ENCODE results near the gene TMEM161B. TPM values are rescaled to one million over a fixed set of nuclear protein-coding genes. Genes with fewer than 3 reads are reported as not detected.

TMEM161B gene
- 10 to 100 TPM; 27.2 to 31.1 TPM for total RNA-seq

GRCh38 chr5:88268385-88269184 lies at the start of gene TMEM161B:
Gene TMEM161B (minus strand): TSS chr5:88268845. CDS start chr5:88268723, 122 bp downstream.
- H3K4me1 Mint-ChIP-seq (ENCODE audit: low read depth), result peaks cover 59% of the 10 kb centered on the region
- H3K27me3 Mint-ChIP-seq (ENCODE audit: low read depth), result no peaks in the 10 kb centered on the region
- H3K36me3 Mint-ChIP-seq (ENCODE audit: insufficient read depth in 2 of 2), result peaks cover 26 to 27% of the 10 kb centered on the region in 2 donors
- DNase-seq (peak; percentile 95 to 97), ATAC-seq (replicated peaks in 1 of 2) (peak; percentile 99)
- peak within 1 kb of the TSS; percentile 85 to 99 for H3K4me3 Mint-ChIP-seq
- H3K27ac Mint-ChIP-seq, result peak within 1 kb of the TSS; percentile 96
- H3K9me3 Mint-ChIP-seq, result peaks cover 2 to 3% of the 10 kb centered on the region in 2 donors

- H3K27ac Mint-ChIP-seq, result no peak overlapping the region
- no peak overlapping the region for H3K4me3 Mint-ChIP-seq
- DNase-seq (no peak), ATAC-seq (replicated peaks in 1 of 2) (no peak)
- peaks cover 11 to 19% of the 10 kb centered on the region in 2 donors for H3K9me3 Mint-ChIP-seq
- no peaks in the 10 kb centered on the region for H3K27me3 Mint-ChIP-seq (ENCODE audit: low read depth)
- no peaks in the 10 kb centered on the region for H3K4me1 Mint-ChIP-seq (ENCODE audit: low read depth)
- peaks cover 8 to 12% of the 10 kb centered on the region in 2 donors for H3K36me3 Mint-ChIP-seq (ENCODE audit: insufficient read depth in 2 of 2)
Observed at GRCh38 chr5:88304356-88304755, 35.7 kb upstream of the TMEM161B start.

GRCh38 chr5:88298425-88298824 lies 29.8 kb upstream of the TMEM161B start:
- Mint-ChIP-seq H3K4me3 (no peak overlapping the region), H3K9me3 (peaks cover 0 to 3% of the 10 kb centered on the region in 2 donors), H3K4me1 (ENCODE audit: low read depth) (no peaks in the 10 kb centered on the region), H3K36me3 (ENCODE audit: insufficient read depth in 2 of 2) (peaks cover 0 to 6% of the 10 kb centered on the region in 2 donors), H3K27me3 (ENCODE audit: low read depth) (no peaks in the 10 kb centered on the region), H3K27ac (no peak overlapping the region)
- DNase-seq (no peak), ATAC-seq (replicated peaks in 1 of 2) (no peak)

GRCh38 chr5:88290801-88291200 lies 22.2 kb upstream of the TMEM161B start:
- no peaks in the 10 kb centered on the region for H3K9me3 Mint-ChIP-seq
- no peaks in the 10 kb centered on the region for H3K27me3 Mint-ChIP-seq (ENCODE audit: low read depth)
- no peak for DNase-seq
- no peak overlapping the region for H3K27ac Mint-ChIP-seq
- no peak for ATAC-seq (replicated peaks in 1 of 2)
- H3K36me3 Mint-ChIP-seq (ENCODE audit: insufficient read depth in 2 of 2), result peaks cover 6 to 8% of the 10 kb centered on the region in 2 donors
- H3K4me3 Mint-ChIP-seq, result no peak overlapping the region
- H3K4me1 Mint-ChIP-seq (ENCODE audit: low read depth), result peaks cover 5% of the 10 kb centered on the region

- no peaks in the 10 kb centered on the region for H3K9me3 Mint-ChIP-seq
- DNase-seq (no peak), ATAC-seq (replicated peaks in 1 of 2) (no peak)
- H3K4me1 Mint-ChIP-seq (ENCODE audit: low read depth), result peaks cover 5% of the 10 kb centered on the region
- no peaks in the 10 kb centered on the region for H3K27me3 Mint-ChIP-seq (ENCODE audit: low read depth)
- H3K4me3 Mint-ChIP-seq, result no peak overlapping the region
- H3K27ac Mint-ChIP-seq, result no peak overlapping the region
- H3K36me3 Mint-ChIP-seq (ENCODE audit: insufficient read depth in 2 of 2), result peaks cover 4 to 8% of the 10 kb centered on the region in 2 donors
Observed at GRCh38 chr5:88288528-88289197, 20.0 kb upstream of the TMEM161B start.

GRCh38 chr5:88287846-88288527 lies 19.3 kb upstream of the TMEM161B start:
- H3K27ac Mint-ChIP-seq, result no peak overlapping the region
- peaks cover 5% of the 10 kb centered on the region for H3K4me1 Mint-ChIP-seq (ENCODE audit: low read depth)
- no peaks in the 10 kb centered on the region for H3K27me3 Mint-ChIP-seq (ENCODE audit: low read depth)
- no peak for ATAC-seq (replicated peaks in 1 of 2)
- H3K4me3 Mint-ChIP-seq, result no peak overlapping the region
- peaks cover 4 to 8% of the 10 kb centered on the region in 2 donors for H3K36me3 Mint-ChIP-seq (ENCODE audit: insufficient read depth in 2 of 2)
- DNase-seq, result no peak
- H3K9me3 Mint-ChIP-seq, result no peaks in the 10 kb centered on the region

DNA sequence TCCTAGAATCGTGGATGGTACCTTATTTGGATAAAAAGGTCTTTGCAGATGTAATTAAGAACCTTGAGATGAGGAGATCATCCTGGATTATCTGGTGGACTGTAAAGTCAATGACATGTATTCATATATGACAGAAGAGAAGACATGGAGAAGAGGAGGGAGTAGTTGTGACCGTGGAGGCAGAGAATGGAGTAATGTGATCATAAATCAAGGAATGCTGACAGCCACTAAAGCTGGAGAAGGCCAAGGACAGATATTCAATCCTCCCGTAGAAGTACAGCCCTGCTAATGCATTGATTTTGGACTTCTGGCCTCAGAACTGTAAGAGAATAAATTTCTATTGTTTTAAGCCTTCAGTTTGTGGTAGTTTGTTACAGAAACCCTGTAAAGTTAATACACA lies 18.7 kb upstream of the TMEM161B start:
- Mint-ChIP-seq H3K9me3 (no peaks in the 10 kb centered on the region), H3K27me3 (ENCODE audit: low read depth) (no peaks in the 10 kb centered on the region), H3K36me3 (ENCODE audit: insufficient read depth in 2 of 2) (peaks cover 5 to 11% of the 10 kb centered on the region in 2 donors), H3K4me1 (ENCODE audit: low read depth) (peaks cover 5% of the 10 kb centered on the region), H3K27ac (no peak overlapping the region), H3K4me3 (no peak overlapping the region)
- ATAC-seq (replicated peaks in 1 of 2) (no peak), DNase-seq (no peak)

GRCh38 chr5:88283690-88284089 lies 15.0 kb upstream of the TMEM161B start:
- Mint-ChIP-seq H3K27ac (no peak overlapping the region), H3K27me3 (ENCODE audit: low read depth) (no peaks in the 10 kb centered on the region), H3K36me3 (ENCODE audit: insufficient read depth in 2 of 2) (peaks cover 3 to 22% of the 10 kb centered on the region in 2 donors), H3K4me3 (no peak overlapping the region), H3K4me1 (ENCODE audit: low read depth) (peaks cover 5% of the 10 kb centered on the region), H3K9me3 (no peaks in the 10 kb centered on the region)
- no peak for ATAC-seq (replicated peaks in 1 of 2)
- no peak for DNase-seq

GRCh38 chr5:88281322-88281721 lies 12.7 kb upstream of the TMEM161B start:
- Mint-ChIP-seq H3K9me3 (no peaks in the 10 kb centered on the region), H3K4me3 (no peak overlapping the region), H3K27ac (peak overlapping the region; percentile 44), H3K4me1 (ENCODE audit: low read depth) (no peaks in the 10 kb centered on the region), H3K36me3 (ENCODE audit: insufficient read depth in 2 of 2) (peaks cover 2 to 28% of the 10 kb centered on the region in 2 donors), H3K27me3 (ENCODE audit: low read depth) (no peaks in the 10 kb centered on the region)
- ATAC-seq (replicated peaks in 1 of 2) (no peak), DNase-seq (no peak)

DNA sequence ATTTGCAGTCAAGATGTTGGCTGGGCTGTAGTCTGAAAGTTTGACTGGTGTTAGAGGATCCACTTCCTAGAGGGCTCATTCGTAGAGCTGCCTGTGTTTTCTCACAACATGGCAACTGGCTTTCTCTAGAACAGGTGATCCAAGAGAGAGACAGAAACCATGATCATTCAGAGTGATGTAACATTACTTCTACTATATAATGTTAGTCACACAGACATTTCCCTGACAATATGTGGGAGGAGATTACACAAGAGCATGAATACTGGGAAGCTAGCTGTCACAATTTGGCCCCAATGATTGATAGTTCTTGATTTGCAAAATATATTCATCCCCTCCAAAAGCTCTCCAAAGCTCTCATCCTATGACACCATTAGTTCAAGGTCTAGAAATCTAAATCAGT lies 10.9 kb upstream of the TMEM161B start:
- Mint-ChIP-seq H3K9me3 (no peaks in the 10 kb centered on the region), H3K36me3 (ENCODE audit: insufficient read depth in 2 of 2) (peaks cover 4 to 42% of the 10 kb centered on the region in 2 donors), H3K4me1 (ENCODE audit: low read depth) (peaks cover 6% of the 10 kb centered on the region), H3K4me3 (no peak overlapping the region), H3K27me3 (ENCODE audit: low read depth) (no peaks in the 10 kb centered on the region), H3K27ac (peak overlapping the region; percentile 38)
- DNase-seq (no peak), ATAC-seq (replicated peaks in 1 of 2) (peak in 1 of 2 donors; percentile 49)

GRCh38 chr5:88276378-88276777 lies 7.7 kb upstream of the TMEM161B start:
- H3K4me3 Mint-ChIP-seq, result no peak overlapping the region
- ATAC-seq (replicated peaks in 1 of 2), result no peak
- H3K27me3 Mint-ChIP-seq (ENCODE audit: low read depth), result no peaks in the 10 kb centered on the region
- H3K36me3 Mint-ChIP-seq (ENCODE audit: insufficient read depth in 2 of 2), result peaks cover 4 to 38% of the 10 kb centered on the region in 2 donors
- DNase-seq, result no peak
- H3K9me3 Mint-ChIP-seq, result no peaks in the 10 kb centered on the region
- H3K4me1 Mint-ChIP-seq (ENCODE audit: low read depth), result peaks cover 20% of the 10 kb centered on the region
- no peak overlapping the region for H3K27ac Mint-ChIP-seq

- no peak for ATAC-seq (replicated peaks in 1 of 2)
- Mint-ChIP-seq H3K4me1 (ENCODE audit: low read depth) (peaks cover 28% of the 10 kb centered on the region), H3K27me3 (ENCODE audit: low read depth) (no peaks in the 10 kb centered on the region), H3K36me3 (ENCODE audit: insufficient read depth in 2 of 2) (peaks cover 6 to 37% of the 10 kb centered on the region in 2 donors), H3K4me3 (no peak overlapping the region), H3K27ac (no peak overlapping the region), H3K9me3 (no peaks in the 10 kb centered on the region)
- DNase-seq, result no peak
Observed at GRCh38 chr5:88275581-88275980, 6.9 kb upstream of the TMEM161B start.

- Mint-ChIP-seq H3K27me3 (ENCODE audit: low read depth) (no peaks in the 10 kb centered on the region), H3K36me3 (ENCODE audit: insufficient read depth in 2 of 2) (peaks cover 26 to 28% of the 10 kb centered on the region in 2 donors), H3K4me1 (ENCODE audit: low read depth) (peaks cover 59% of the 10 kb centered on the region), H3K9me3 (peaks cover 2 to 3% of the 10 kb centered on the region in 2 donors), H3K27ac (peak overlapping the region; percentile 94), H3K4me3 (peak overlapping the region; percentile 85 to 99)
- peak; percentile 1 to 10 for ATAC-seq (replicated peaks in 1 of 2)
- DNase-seq, result peak; percentile 9 to 18
Observed at GRCh38 chr5:88269222-88269771, 652 bp upstream of the TMEM161B start.

Measured in activated T-cell treated with anti-CD3 and anti-CD28 coated beads, Interleukin-2, amount 50 U/mL, for 72 hours (primary cell).